ENCODE measurements around the gene SYT8. TPM values are rescaled to one million over a fixed set of nuclear protein-coding genes. Genes with fewer than 3 reads are reported as not detected.
A peak's percentile ranks its signal among the peaks of the same experiment; 100 is the strongest.

Gene SYT8
- total RNA-seq, 1 donor from 2014 or later = 1.2 TPM

GRCh38 chr11:1836011-1836945 lies 1.5 kb downstream of the SYT8 start:
- no peak for DNase-seq (ENCODE audit: extremely low spot score in 2 of 2)
- peaks cover 47% of the 10 kb centered on the region for H3K4me1 ChIP-seq
- H3K4me3 ChIP-seq = no peak overlapping the region
- no peaks in the 10 kb centered on the region for H3K27me3 ChIP-seq
- no peak for TF ChIP-seq POLR2A (IDR thresholded peaks at IDR 0.05)
- no peak for TF ChIP-seq CTCF (IDR thresholded peaks at IDR 0.05)
- no peak for TF ChIP-seq POLR2AphosphoS5 (IDR thresholded peaks at IDR 0.05; ENCODE audit: insufficient read depth in 1 of 2, low read depth in 1 of 2)
- no peaks in the 10 kb centered on the region for H3K9me3 ChIP-seq
- no peaks in the 10 kb centered on the region for H3K36me3 ChIP-seq
- intact Hi-C loops (cut with DNase I) = loop anchor here (5.0 kb wide), 1 partner anchor 316 kb away; no protein-coding TSS in a partner anchor
- H3K27ac ChIP-seq = no peak overlapping the region

GRCh38 chr11:1837171-1838076 lies 2.6 kb downstream of the SYT8 start:
- Histone ChIP-seq H3K4me3 (no peak overlapping the region), H3K27me3 (no peaks in the 10 kb centered on the region), H3K27ac (peak overlapping the region; percentile 39), H3K9me3 (no peaks in the 10 kb centered on the region), H3K4me1 (peaks cover 36% of the 10 kb centered on the region), H3K36me3 (no peaks in the 10 kb centered on the region)
- TF ChIP-seq POLR2AphosphoS5 (IDR thresholded peaks at IDR 0.05; ENCODE audit: insufficient read depth in 1 of 2, low read depth in 1 of 2) (no peak), CTCF (IDR thresholded peaks at IDR 0.05) (peak; percentile 92 to 96 (median 95)), POLR2A (IDR thresholded peaks at IDR 0.05) (no peak)
- no peak for DNase-seq (ENCODE audit: extremely low spot score in 2 of 2)
- intact Hi-C loops (cut with DNase I) = loop anchor here (5.0 kb wide), 1 partner anchor 315 kb away; no protein-coding TSS in a partner anchor

DNA sequence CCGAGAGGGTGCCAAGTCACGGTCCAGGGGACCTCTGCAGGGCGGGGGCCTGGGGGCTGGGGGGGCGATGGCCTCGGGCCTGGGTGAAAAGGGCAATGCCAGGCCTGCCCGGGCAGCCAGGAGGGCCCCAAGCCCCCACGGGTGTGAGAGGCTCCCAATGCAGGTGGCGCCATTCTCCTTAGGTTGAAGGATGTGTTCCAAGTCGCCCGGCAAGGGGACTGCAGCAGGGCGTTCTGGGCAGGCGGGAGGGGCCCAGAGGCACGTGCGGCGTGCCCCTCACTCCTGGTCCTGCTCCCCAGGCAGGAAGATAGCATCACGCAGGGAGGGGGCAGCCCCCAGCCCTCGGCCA lies 3.3 kb downstream of the SYT8 start:
- Histone ChIP-seq H3K4me1 (peaks cover 35% of the 10 kb centered on the region), H3K4me3 (no peak overlapping the region), H3K27me3 (no peaks in the 10 kb centered on the region), H3K27ac (peak overlapping the region; percentile 39), H3K9me3 (no peaks in the 10 kb centered on the region), H3K36me3 (no peaks in the 10 kb centered on the region)
- intact Hi-C loops (cut with DNase I) = loop anchor here (5.0 kb wide), 1 partner anchor 314 kb away; no protein-coding TSS in a partner anchor
- DNase-seq (ENCODE audit: extremely low spot score in 2 of 2) = no peak
- TF ChIP-seq POLR2A (IDR thresholded peaks at IDR 0.05) (no peak), CTCF (IDR thresholded peaks at IDR 0.05) (no peak), POLR2AphosphoS5 (IDR thresholded peaks at IDR 0.05; ENCODE audit: insufficient read depth in 1 of 2, low read depth in 1 of 2) (no peak)

DNA sequence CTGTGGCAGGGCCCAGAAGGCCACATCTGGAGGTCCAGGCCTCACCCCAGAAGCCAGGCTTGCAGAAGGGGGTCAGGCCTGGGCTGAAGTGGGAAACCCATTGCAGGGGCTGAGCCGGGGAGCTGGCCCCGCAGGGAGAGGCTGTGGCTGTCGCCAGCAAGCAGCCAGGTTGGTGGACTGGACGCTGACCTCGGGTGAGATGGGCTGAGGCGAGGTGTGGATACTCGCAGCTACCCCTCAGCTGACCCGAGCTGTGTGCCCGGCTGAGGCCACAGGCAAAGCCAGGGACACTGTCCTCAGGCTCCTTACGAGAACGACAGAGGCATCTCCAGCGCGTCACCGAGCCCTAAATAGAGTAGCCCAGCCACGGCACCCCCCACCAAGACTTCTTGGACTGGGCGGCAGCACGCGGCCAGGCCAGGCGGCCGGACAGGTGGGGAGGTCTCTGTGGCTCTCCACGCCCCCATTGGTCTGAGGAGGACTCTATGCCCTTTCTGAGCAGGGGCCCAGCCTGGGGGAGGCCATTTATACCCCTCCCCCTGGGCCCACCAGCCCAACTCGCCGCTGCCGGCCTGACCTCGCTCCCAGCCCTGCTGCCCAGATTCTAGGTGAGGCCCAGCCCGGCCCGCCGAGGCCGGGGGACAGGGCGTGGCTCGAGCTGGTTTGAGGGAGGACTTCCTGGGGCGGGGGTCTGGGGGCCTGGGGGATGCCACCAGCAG lies 3.8 kb downstream of the SYT8 start, which contains the start of gene TNNI2:
Gene TNNI2, plus strand, starts transcription at position 556 of the 719 bp plus-strand sequence. CDS start 716 bp downstream, outside the sequence.
- Histone ChIP-seq H3K4me1 (peaks cover 31% of the 10 kb centered on the region), H3K9me3 (no peaks in the 10 kb centered on the region), H3K27me3 (no peaks in the 10 kb centered on the region), H3K27ac (peak within 1 kb of the TSS; percentile 39), H3K36me3 (no peaks in the 10 kb centered on the region), H3K4me3 (no peak within 1 kb of the TSS)
- DNase-seq (ENCODE audit: extremely low spot score in 2 of 2) = no peak
- TF ChIP-seq POLR2A (IDR thresholded peaks at IDR 0.05) = no peak
- TF ChIP-seq POLR2AphosphoS5 (IDR thresholded peaks at IDR 0.05; ENCODE audit: insufficient read depth in 1 of 2, low read depth in 1 of 2) = no peak
- no peak for TF ChIP-seq CTCF (IDR thresholded peaks at IDR 0.05)
- intact Hi-C loops (cut with DNase I) = loop anchor here (5.0 kb wide), 1 partner anchor 314 kb away; no protein-coding TSS in a partner anchor

Measured in vagina (tissue), 2 donors.